ENCODE data around the gene MYADML2.

DNA sequence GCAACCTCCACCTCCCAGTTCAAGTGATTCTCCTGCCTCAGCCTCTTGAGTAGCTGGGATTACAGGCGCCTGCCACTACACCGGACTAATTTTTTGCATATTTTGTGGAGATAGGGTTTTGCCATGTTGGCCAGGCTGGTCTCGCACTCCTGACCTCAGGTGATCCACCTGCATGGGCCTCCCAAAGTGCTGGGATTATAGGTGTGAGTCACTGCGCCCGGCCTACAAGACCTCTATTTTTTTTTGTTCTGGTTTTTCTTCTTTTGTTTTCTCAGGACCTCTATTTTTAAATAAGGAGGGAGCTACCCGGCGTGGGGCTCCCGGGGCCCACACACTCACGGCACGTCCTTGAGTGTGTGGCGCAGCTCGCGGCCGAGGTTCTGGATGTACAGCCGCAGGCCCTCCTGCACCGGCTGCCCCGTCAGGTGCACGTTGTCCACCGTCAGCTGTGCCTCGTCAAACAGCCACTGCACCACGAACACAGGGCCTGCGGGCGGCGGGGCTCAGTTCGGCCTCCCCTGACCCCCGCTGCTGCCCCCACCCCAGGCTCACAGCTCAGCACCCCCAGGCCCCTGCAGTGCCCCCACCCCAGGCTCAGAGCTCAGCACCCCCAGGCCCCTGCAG is 8.1 kb upstream of the MYADML2 start:
- TF ChIP-seq GATA2 (IDR thresholded peaks at IDR 0.05; ENCODE audit: low read depth, low read length): no peak
- no peak for TF ChIP-seq GATA3 (IDR thresholded peaks at IDR 0.05; ENCODE audit: low read depth, low read length)

Data from SH-SY5Y (cell line).